Measurements from ENCODE around the gene RXFP4.
A peak's percentile ranks its signal among the peaks of the same experiment; 100 is the strongest.

RXFP4 gene

GRCh38 chr1:155932487-155932886 lies 9.0 kb upstream of the RXFP4 start:
- TF ChIP-seq CTCF (IDR thresholded peaks at IDR 0.05; ENCODE audit: low read depth, low read length), result no peak
- peaks cover 63% of the 10 kb centered on the region for H3K36me3 ChIP-seq

GRCh38 chr1:155933591-155934096 lies 7.8 kb upstream of the RXFP4 start:
- H3K36me3 ChIP-seq, result peaks cover 52% of the 10 kb centered on the region

More at GRCh38 chr1:155932487-155932886, 9.0 kb upstream of the RXFP4 start:
- DNase-seq, result no peak
- no peaks in the 10 kb centered on the region for H3K9me3 ChIP-seq
- H3K4me3 ChIP-seq (ENCODE audit: low read depth, low read length), result no peak overlapping the region; the same call in 1 of the 2 replicates
- H3K4me1 ChIP-seq, result no peaks in the 10 kb centered on the region; the same call in 1 of the 2 replicates
- H3K27me3 ChIP-seq, result no peaks in the 10 kb centered on the region

GRCh38 chr1:155934097-155934935 lies 7.1 kb upstream of the RXFP4 start, which contains the start of gene KHDC4:
KHDC4 (minus strand) TSS chr1:155934413; CDS start chr1:155934373, 40 bp downstream.
- no peaks in the 10 kb centered on the region for H3K27me3 ChIP-seq
- DNase-seq, result peak; percentile 96
- H3K9me3 ChIP-seq, result no peaks in the 10 kb centered on the region
- peaks cover 45% of the 10 kb centered on the region for H3K36me3 ChIP-seq
- peak; percentile 13; the same call in 1 of the 2 replicates for TF ChIP-seq CTCF (IDR thresholded peaks at IDR 0.05; ENCODE audit: low read depth, low read length)
- no peaks in the 10 kb centered on the region; the same call in 1 of the 2 replicates for H3K4me1 ChIP-seq
- H3K4me3 ChIP-seq (ENCODE audit: low read depth, low read length), result peak within 1 kb of the TSS; percentile 100

More at GRCh38 chr1:155933591-155934096, 7.8 kb upstream of the RXFP4 start:
- no peak for DNase-seq
- Histone ChIP-seq H3K27me3 (no peaks in the 10 kb centered on the region), H3K9me3 (no peaks in the 10 kb centered on the region), H3K4me3 (ENCODE audit: low read depth, low read length) (peak overlapping the region; percentile 100), H3K4me1 (no peaks in the 10 kb centered on the region; the same call in 1 of the 2 replicates)
- no peak for TF ChIP-seq CTCF (IDR thresholded peaks at IDR 0.05; ENCODE audit: low read depth, low read length)

GRCh38 chr1:155934936-155935590 lies 6.4 kb upstream of the RXFP4 start:
- no peak for DNase-seq
- Histone ChIP-seq H3K36me3 (peaks cover 37% of the 10 kb centered on the region), H3K4me1 (peaks cover under 1% of the 10 kb centered on the region), H3K27me3 (no peaks in the 10 kb centered on the region), H3K4me3 (ENCODE audit: low read depth, low read length) (peak overlapping the region; percentile 100), H3K9me3 (no peaks in the 10 kb centered on the region)
- TF ChIP-seq CTCF (IDR thresholded peaks at IDR 0.05; ENCODE audit: low read depth, low read length), result no peak

GRCh38 chr1:155938220-155938627 lies 3.2 kb upstream of the RXFP4 start:
- TF ChIP-seq CTCF (IDR thresholded peaks at IDR 0.05; ENCODE audit: low read depth, low read length), result peak; percentile 93
- no peaks in the 10 kb centered on the region for H3K9me3 ChIP-seq
- H3K4me1 ChIP-seq, result peaks cover 15% of the 10 kb centered on the region
- H3K36me3 ChIP-seq, result peaks cover 8% of the 10 kb centered on the region
- no peaks in the 10 kb centered on the region for H3K27me3 ChIP-seq
- H3K4me3 ChIP-seq (ENCODE audit: low read depth, low read length), result no peak overlapping the region
- DNase-seq, result peak; percentile 44
